ENCODE results near the gene BCL7B.

DNA sequence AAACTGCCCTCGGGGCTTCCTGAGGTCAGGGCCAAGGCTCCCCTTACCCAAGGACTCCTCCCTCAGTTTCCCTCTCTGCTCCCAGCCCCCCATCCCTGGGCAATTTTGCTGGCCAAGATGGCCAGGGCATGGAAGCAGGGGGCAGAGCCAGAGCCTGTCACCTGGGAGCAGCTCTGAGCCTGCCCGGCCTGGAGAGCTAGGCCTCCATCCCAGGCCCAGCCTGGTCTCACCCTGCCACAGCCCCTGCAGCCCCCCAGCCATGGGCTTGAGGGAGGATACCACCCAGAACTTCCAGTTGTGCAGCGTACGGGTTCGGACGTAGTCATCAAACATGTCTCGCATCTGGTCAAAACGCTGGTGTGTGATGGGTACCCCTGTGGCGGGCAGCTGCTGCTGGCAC, 37.9 kb upstream of the BCL7B start:
- TF ChIP-seq BHLHE40 (IDR thresholded peaks at IDR 0.05; ENCODE audit: low read depth, low read length), result no peak
- no peak for TF ChIP-seq CTCF (conservative IDR thresholded peaks at IDR 0.05; ENCODE audit: low read depth, low read length)
- no peak for TF ChIP-seq CEBPB (IDR thresholded peaks at IDR 0.05; ENCODE audit: low read depth, low read length)
- TF ChIP-seq RFX5 (IDR thresholded peaks at IDR 0.05; ENCODE audit: low read depth, low read length), result no peak
- TF ChIP-seq MXI1 (IDR thresholded peaks at IDR 0.05; ENCODE audit: borderline replicate concordance, low read depth, low read length), result no peak
- no peak for TF ChIP-seq POLR2A (IDR thresholded peaks at IDR 0.05; ENCODE audit: low read depth, low read length)
- no peak for TF ChIP-seq NFE2L2 (IDR thresholded peaks at IDR 0.05; ENCODE audit: low read depth, low read length)
- no peak for TF ChIP-seq ELK1 (IDR thresholded peaks at IDR 0.05; ENCODE audit: borderline replicate concordance, low read depth, low read length)
